HepG2 (cell line): ENCODE results near the gene ITGAX. TPM values are rescaled to one million over a fixed set of nuclear protein-coding genes. Genes with fewer than 3 reads are reported as not detected.

Experiments used
- ATAC-seq: fragments of 200-7000 bp; cut with Tn5 transposase; 3 replicates; pipeline ENCODE4 v1.9.1; 2020; ENCODE audit warnings: mild to moderate bottlenecking, moderate library complexity
- BruUV-seq: library from RNA; stranded (reverse); fragments of 400-500 nt; replicated peaks from 2 replicates; lab custom pipeline; 2021; lab: Mats Ljungman, UMichigan
- CTCF ChIA-PET: fragments of 300-600 bp; formaldehyde crosslinking; extraction: SDS; loops from one replicate; lab custom pipeline; 2021; ENCODE audit warnings: low total read pairs, inconsistent platforms, low intra/inter-chr PET ratio; lab: Yijun Ruan, JAX
- POLR2A ChIA-PET: fragments of 350-600 bp; sonication (Branson Sonifier 250); formaldehyde crosslinking; loops from one replicate; lab custom pipeline; 2020; ENCODE audit warnings: antibody characterized with exemption, inconsistent platforms; lab: Yijun Ruan, JAX
- DNase-seq: peaks from one replicate; pipeline ENCODE4 v3.0.0-alpha.2; 2015; ENCODE audit warnings: low spot score
- FAIRE-seq: peaks from 3 replicates; lab custom pipeline; 2011; peaks lifted over from hg19 to GRCh38; lab: Jason Lieb, UNC
- H2AFZ ChIP-seq: one replicate; pipeline ENCODE4 v1.6.1; 2011; ENCODE audit warnings: low read length, inconsistent platforms
- H3K27ac ChIP-seq: fragments of 300-600 bp; 3 replicates; pipeline ENCODE4 v1.8.0; 2011; ENCODE audit warnings: mixed run types, mild to moderate bottlenecking, mixed read lengths, low read length, inconsistent platforms; ENCODE audit not compliant: insufficient read depth; ENCODE audit errors: extremely low read length
- H3K27me3 ChIP-seq, 2 experiments: fragments of 200-600 bp in 1 of 2; 2 replicates in 1 of 2; 3 replicates in 1 of 2; pipeline versions ENCODE4 v1.6.0 to v1.8.0; 2011; ENCODE audit warnings: low read length in 2 of 2, mild to moderate bottlenecking in 2 of 2, moderate library complexity in 2 of 2, inconsistent platforms in 1 of 2; ENCODE audit not compliant: insufficient read depth in 2 of 2, control insufficient read depth in 1 of 2
- H3K36me3 ChIP-seq, 2 experiments: fragments of 200-600 bp in 1 of 2; replicated peaks in 1 of 2; 2 replicates in 1 of 2; 3 replicates in 1 of 2; pipeline versions ENCODE4 v1.5.1 to v1.8.0; 2011; ENCODE audit warnings: low read length in 2 of 2, inconsistent platforms in 1 of 2; ENCODE audit not compliant: insufficient read depth in 2 of 2, control insufficient read depth in 1 of 2
- H3K4me1 ChIP-seq: 2 replicates; pipeline ENCODE4 v1.5.1; 2012; ENCODE audit warnings: low read length, inconsistent platforms; ENCODE audit not compliant: insufficient read depth
- H3K4me2 ChIP-seq: 2 replicates; pipeline ENCODE4 v1.6.0; 2011; ENCODE audit warnings: low read depth, low read length, inconsistent platforms
- H3K4me3 ChIP-seq, 3 experiments: fragments of 200-600 bp in 1 of 3; sonication (generic), shearing (Covaris generic) in 1 of 3; replicated peaks in 1 of 3; 2 replicates each; pipeline ENCODE4 v1.5.1; 2011 to 2016; ENCODE audit warnings: low read length in 3 of 3, inconsistent platforms in 2 of 3, low read depth in 2 of 3, mild to moderate bottlenecking in 2 of 3, control low read depth in 1 of 3, mixed read lengths in 1 of 3; ENCODE audit not compliant: insufficient read depth in 1 of 3
- H3K79me2 ChIP-seq: one replicate; pipeline ENCODE4 v1.6.1; 2011; ENCODE audit warnings: low read length, inconsistent platforms; ENCODE audit not compliant: insufficient read depth
- H3K9ac ChIP-seq: 2 replicates; pipeline ENCODE4 v1.6.0; 2011; ENCODE audit warnings: mild to moderate bottlenecking, low read depth, low read length, inconsistent platforms; ENCODE audit not compliant: insufficient read depth
- H3K9me3 ChIP-seq: 2 replicates; pipeline ENCODE4 v1.5.1; 2012; ENCODE audit warnings: mild to moderate bottlenecking, low read length
- H4K20me1 ChIP-seq: 2 replicates; pipeline ENCODE4 v1.6.0; 2011; ENCODE audit warnings: inconsistent platforms, mild to moderate bottlenecking, low read length, moderate library complexity; ENCODE audit not compliant: insufficient read depth
- ADNP ChIP-seq: sonication (generic); formaldehyde crosslinking; IDR thresholded peaks from 2 replicates; pipeline ENCODE4 v1.4.0; 2020; ENCODE audit warnings: missing genetic modification reagents
- ATAD3A ChIP-seq: sonication (generic); formaldehyde crosslinking; IDR thresholded peaks from 2 replicates; pipeline ENCODE4 v1.4.0; 2020; ENCODE audit warnings: missing genetic modification reagents
- FOXP1 ChIP-seq, 2 experiments: fragments of 450-650 bp in 1 of 2; IDR thresholded peaks; 2 replicates each; pipeline ENCODE4 v1.6.1; 2017 to 2018; ENCODE audit warnings: antibody characterized with exemption in 1 of 2
- HDAC1 ChIP-seq: sonication (generic); formaldehyde crosslinking; IDR thresholded peaks from 2 replicates; pipeline ENCODE4 v1.5.1; 2020; ENCODE audit warnings: mild to moderate bottlenecking, missing genetic modification reagents
- TEAD2 ChIP-seq: sonication (generic); formaldehyde crosslinking; IDR thresholded peaks from 2 replicates; pipeline ENCODE4 v1.9.0; 2021; ENCODE audit warnings: missing genetic modification reagents
- ZNF512 ChIP-seq: sonication (generic); formaldehyde crosslinking; IDR thresholded peaks from 2 replicates; pipeline ENCODE4 v1.4.0; 2020; ENCODE audit warnings: mild to moderate bottlenecking, missing genetic modification reagents
- ZNF790 ChIP-seq: sonication (generic); formaldehyde crosslinking; IDR thresholded peaks from 2 replicates; pipeline ENCODE4 v1.8.0; 2022; ENCODE audit warnings: missing genetic modification reagents, mild to moderate bottlenecking, borderline replicate concordance
- WGBS: methylation state at CpG from one replicate; pipeline ENCODE4 v1.1.6; 2017; ENCODE audit warnings: low lambda C conversion rate; 5-methylcytosine and 5-hydroxymethylcytosine counted together
- in situ Hi-C: cut with HindIII; loops from 2 replicates; pipeline ENCODE4 v1.10.0; 2017; ENCODE audit warnings: low pct_unique_long_range_greater_than_20kb; ENCODE audit not compliant: extremely low pct_ligation_motif_present
- intact Hi-C: fragments of 100-400 bp; cut with micrococcal nuclease; formaldehyde crosslinking; loops from one replicate; pipeline ENCODE4 v1.10.0; 2022; ENCODE audit not compliant: unreplicated experiment
- polyA plus RNA-seq, 8 experiments: library from polyadenylated mRNA; depleted of rRNA in 3 of 8; stranded (reverse) in 7 of 8; unstranded in 1 of 8; fragments of >200 nt; fragmentation: Illumina TruSeq in 4 of 8; extraction: Trizol in 4 of 8; gene quantifications; 2 replicates each; pipeline versions ENCODE4 v1.2.1 to v1.2.3, GENCODE V29; 2011 to 2016; ENCODE audit warnings: low read depth in 4 of 8, missing spikeins in 1 of 8, mixed read lengths in 1 of 8; ENCODE audit not compliant: insufficient read depth in 1 of 8
- total RNA-seq, 5 experiments: library from RNA; depleted of rRNA; stranded (reverse); fragments of >200 nt; fragmentation: Illumina TruSeq; extraction: Trizol; gene quantifications; 2 replicates each; pipeline ENCODE4 v1.2.3, GENCODE V29; 2016; ENCODE audit warnings: low read depth in 1 of 5
- TF ChIP-seq, protein P1 (sequence below): IDR thresholded peaks from 2 replicates; pipeline ENCODE4 v1.6.1; 2016; ENCODE audit warnings: missing biosample characterization, missing genetic modification reagents, low read depth

The ITGAX gene
- total and polyA plus RNA-seq, 2 of the 13 experiments (the other 11 are each of a cell fraction or from before 2014, with no cell fraction given): 0.32 TPM; not detected in 1

- no peak overlapping the region for H3K4me3 ChIP-seq
- 43% methylated on average over 3 of the region's 3 CpGs for WGBS
- H3K27me3 ChIP-seq: peaks cover 0 to 25% of the 10 kb centered on the region in 2 experiments; a peak in 2 of 5 replicates
- FAIRE-seq: no peak
- intact Hi-C loops (no loop called here), in situ Hi-C loops (no loop called here)
- no peak for ATAC-seq
- no peaks in the 10 kb centered on the region for H3K79me2 ChIP-seq
- DNase-seq: no peak
- H3K9ac ChIP-seq: no peak overlapping the region
- TF ChIP-seq FOXP1 (IDR thresholded peaks at IDR 0.05): no peak
- no peak for TF ChIP-seq FOXP1 (CRISPR knock-in tag; IDR thresholded peaks at IDR 0.05)
- no peak for TF ChIP-seq ADNP (CRISPR knock-in tag)
- no peak for TF ChIP-seq ZNF512 (CRISPR knock-in tag)
- TF ChIP-seq TEAD2 (CRISPR knock-in tag): no peak
- TF ChIP-seq, protein P1, sequence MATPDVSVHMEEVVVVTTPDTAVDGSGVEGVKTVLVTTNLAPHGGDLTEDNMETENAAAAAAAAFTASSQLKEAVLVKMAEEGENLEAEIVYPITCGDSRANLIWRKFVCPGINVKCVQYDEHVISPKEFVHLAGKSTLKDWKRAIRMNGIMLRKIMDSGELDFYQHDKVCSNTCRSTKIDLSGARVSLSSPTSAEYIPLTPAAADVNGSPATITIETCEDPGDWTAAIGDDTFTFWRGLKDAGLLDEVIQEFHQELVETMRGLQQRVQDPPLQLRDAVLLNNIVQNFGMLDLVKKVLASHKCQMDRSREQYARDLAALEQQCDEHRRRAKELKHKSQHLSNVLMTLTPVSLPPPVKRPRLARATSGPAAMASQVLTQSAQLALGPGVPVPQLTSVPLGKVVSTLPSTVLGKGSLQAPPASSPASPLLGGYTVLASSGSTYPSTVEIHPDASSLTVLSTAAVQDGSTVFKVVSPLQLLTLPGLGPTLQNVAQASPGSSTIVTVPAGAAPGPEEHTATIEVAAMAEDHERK (CRISPR knock-in tag): no peak
- no peak for TF ChIP-seq ATAD3A (CRISPR knock-in tag)
- TF ChIP-seq HDAC1 (CRISPR knock-in tag): no peak
- TF ChIP-seq ZNF790 (CRISPR knock-in tag): no peak
- no TSS peak for BruUV-seq
- no peak overlapping the region for H2AFZ ChIP-seq
- ChIA-PET CTCF (no interaction called here), POLR2A (no interaction called here)
- H3K4me2 ChIP-seq: no peak overlapping the region
- H3K9me3 ChIP-seq: no peaks in the 10 kb centered on the region
- H3K36me3 ChIP-seq: no peaks in the 10 kb centered on the region
- H3K4me1 ChIP-seq: peaks cover 17% of the 10 kb centered on the region
- no peak overlapping the region for H3K27ac ChIP-seq
- no peaks in the 10 kb centered on the region; the same call in 1 of the 2 replicates for H4K20me1 ChIP-seq
Observed at GRCh38 chr16:31367853-31368252, 12.9 kb downstream of the ITGAX start.
